NB4 (cell line): ENCODE results near the gene RNU4-1.
A peak's percentile ranks its signal among the peaks of the same experiment; 100 is the strongest.

ENCODE experiments used
- MYC ChIP-seq: IDR thresholded peaks from 2 replicates; pipeline ENCODE4 v1.6.1; 2011; ENCODE audit warnings: low read depth, low read length
- POLR2A ChIP-seq: IDR thresholded peaks from 2 replicates; pipeline ENCODE4 v1.6.1; 2011; ENCODE audit warnings: mild to moderate bottlenecking; ENCODE audit not compliant: insufficient read length; ENCODE audit errors: extremely low read depth
- TF ChIP-seq, protein P1 (sequence below): IDR thresholded peaks from one replicate; pipeline ENCODE4 v1.5.1; 2012; ENCODE audit warnings: low read depth, low read length
- TF ChIP-seq, protein P2 (sequence below): IDR thresholded peaks from 2 replicates; pipeline ENCODE4 v1.6.1; 2011; ENCODE audit warnings: low read depth, low read length

DNA sequence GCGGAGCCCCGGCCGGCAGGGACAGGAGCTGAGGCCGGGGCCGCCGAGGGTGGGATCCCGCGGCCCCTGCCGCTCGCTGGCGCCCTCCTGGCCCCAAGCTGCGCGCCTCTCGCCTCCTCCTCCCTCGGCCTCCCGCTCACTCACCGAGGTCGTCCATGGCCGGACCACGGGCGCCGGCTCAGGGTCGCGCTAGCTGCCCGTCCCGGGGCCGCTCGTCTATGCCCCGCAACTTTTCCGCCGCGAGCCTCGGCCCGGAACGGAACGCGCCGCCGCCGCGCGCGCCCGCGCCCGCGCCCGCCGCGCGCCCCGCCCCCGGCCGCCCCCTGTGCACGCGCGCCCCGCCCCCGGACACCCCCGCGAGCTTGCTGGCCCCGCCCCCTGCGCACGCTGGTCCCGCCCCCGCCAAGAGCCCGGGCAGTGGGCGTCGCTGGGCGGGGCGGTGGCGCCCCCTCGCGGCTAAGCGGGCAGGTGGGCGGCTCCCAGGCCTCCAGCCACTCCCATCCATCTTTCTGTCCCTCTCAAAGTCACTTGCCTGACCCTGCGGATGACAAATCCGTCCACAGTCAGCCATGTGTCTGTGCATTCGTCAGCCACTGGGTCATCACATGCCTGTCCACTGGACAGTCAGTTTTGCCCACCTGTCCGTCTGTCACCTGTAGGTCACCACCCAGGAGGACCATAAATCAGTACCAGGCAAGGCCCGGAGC lies 27.4 kb downstream of the RNU4-1 start, which contains the start of gene PXN:
- TF ChIP-seq POLR2A (peak; percentile 48), MYC (0 out of 2 replicates have a peak, but pooled peaks have one; percentile 24)
- TF ChIP-seq, protein P1, sequence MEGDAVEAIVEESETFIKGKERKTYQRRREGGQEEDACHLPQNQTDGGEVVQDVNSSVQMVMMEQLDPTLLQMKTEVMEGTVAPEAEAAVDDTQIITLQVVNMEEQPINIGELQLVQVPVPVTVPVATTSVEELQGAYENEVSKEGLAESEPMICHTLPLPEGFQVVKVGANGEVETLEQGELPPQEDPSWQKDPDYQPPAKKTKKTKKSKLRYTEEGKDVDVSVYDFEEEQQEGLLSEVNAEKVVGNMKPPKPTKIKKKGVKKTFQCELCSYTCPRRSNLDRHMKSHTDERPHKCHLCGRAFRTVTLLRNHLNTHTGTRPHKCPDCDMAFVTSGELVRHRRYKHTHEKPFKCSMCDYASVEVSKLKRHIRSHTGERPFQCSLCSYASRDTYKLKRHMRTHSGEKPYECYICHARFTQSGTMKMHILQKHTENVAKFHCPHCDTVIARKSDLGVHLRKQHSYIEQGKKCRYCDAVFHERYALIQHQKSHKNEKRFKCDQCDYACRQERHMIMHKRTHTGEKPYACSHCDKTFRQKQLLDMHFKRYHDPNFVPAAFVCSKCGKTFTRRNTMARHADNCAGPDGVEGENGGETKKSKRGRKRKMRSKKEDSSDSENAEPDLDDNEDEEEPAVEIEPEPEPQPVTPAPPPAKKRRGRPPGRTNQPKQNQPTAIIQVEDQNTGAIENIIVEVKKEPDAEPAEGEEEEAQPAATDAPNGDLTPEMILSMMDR, result peak; percentile 69
- TF ChIP-seq, protein P2, sequence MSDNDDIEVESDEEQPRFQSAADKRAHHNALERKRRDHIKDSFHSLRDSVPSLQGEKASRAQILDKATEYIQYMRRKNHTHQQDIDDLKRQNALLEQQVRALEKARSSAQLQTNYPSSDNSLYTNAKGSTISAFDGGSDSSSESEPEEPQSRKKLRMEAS, result peak; percentile 51; the same call in 1 of the 2 replicates
